Tibial artery (tissue), 4 donors: Measurements from ENCODE around the gene GATB.

Experiments used
- DNase-seq, 2 donors: peaks; one replicate each; pipeline ENCODE4 v3.0.0-alpha.2; 2019
- H3K27ac ChIP-seq, 2 donors: fragments of 200-600 bp; sonication (generic) in 1 of 2; 1 replicate in 1 of 2; 2 replicates in 1 of 2; pipeline ENCODE4 v1.5.1; 2018 to 2019; ENCODE audit warnings: mild to moderate bottlenecking in 1 of 2
- H3K27me3 ChIP-seq, 2 donors: fragments of 200-600 bp; sonication (generic) in 1 of 2; one replicate each; pipeline versions ENCODE4 v1.5.1 to v1.6.0; 2016 to 2019
- H3K36me3 ChIP-seq, 3 donors: fragments of 200-600 bp; sonication (generic) in 2 of 3; one replicate each; pipeline ENCODE4 v1.5.1; 2016 to 2019; ENCODE audit warnings: mild to moderate bottlenecking in 2 of 3
- H3K4me1 ChIP-seq, 4 donors: fragments of 200-600 bp; sonication (generic) in 2 of 4; 1 replicate in 3 of 4; 2 replicates in 1 of 4; pipeline ENCODE4 v1.5.1; 2016 to 2019
- H3K4me3 ChIP-seq, 2 donors: fragments of 200-600 bp; sonication (generic) in 1 of 2; 1 replicate in 1 of 2; 2 replicates in 1 of 2; pipeline ENCODE4 v1.5.1; 2018 to 2019; ENCODE audit warnings: mild to moderate bottlenecking in 2 of 2
- H3K9me3 ChIP-seq, 3 donors: fragments of 200-600 bp; sonication (generic) in 1 of 3; one replicate each; pipeline ENCODE4 v1.5.1; 2016 to 2019
- CTCF ChIP-seq, 2 experiments: fragments of 200-600 bp in 1 of 2; fragments of 450-650 bp in 1 of 2; IDR thresholded peaks; one replicate each; pipeline ENCODE4 v1.5.1; 2017 to 2019; ENCODE audit warnings: antibody characterized with exemption in 2 of 2, mild to moderate bottlenecking in 1 of 2, moderate library complexity in 1 of 2
- intact Hi-C: fragments of 100-400 bp; cut with DNase I; formaldehyde crosslinking; loops from one replicate; pipeline ENCODE4 v1.15.0; 2023; ENCODE audit warnings: low total_unique reads

The GATB gene

GRCh38 chr4:151692821-151693673 is 67.8 kb downstream of the GATB start:
- H3K27ac ChIP-seq, result no peak overlapping the region
- intact Hi-C loops, result no loop called here
- H3K36me3 ChIP-seq, result peaks cover 6 to 25% (median 10%) of the 10 kb centered on the region in 3 donors
- no peaks in the 10 kb centered on the region for H3K9me3 ChIP-seq
- no peak for DNase-seq
- no peaks in the 10 kb centered on the region for H3K4me1 ChIP-seq
- no peaks in the 10 kb centered on the region for H3K27me3 ChIP-seq
- no peak overlapping the region for H3K4me3 ChIP-seq
- no peak for TF ChIP-seq CTCF (IDR thresholded peaks at IDR 0.05)

GRCh38 chr4:151692443-151692782 is 68.4 kb downstream of the GATB start:
- no peak overlapping the region for H3K4me3 ChIP-seq
- H3K27ac ChIP-seq, result no peak overlapping the region
- intact Hi-C loops, result no loop called here
- H3K9me3 ChIP-seq, result no peaks in the 10 kb centered on the region
- no peaks in the 10 kb centered on the region for H3K4me1 ChIP-seq
- no peak for DNase-seq
- H3K27me3 ChIP-seq, result no peaks in the 10 kb centered on the region
- peaks cover 6 to 29% (median 13%) of the 10 kb centered on the region in 3 donors for H3K36me3 ChIP-seq
- TF ChIP-seq CTCF (IDR thresholded peaks at IDR 0.05), result no peak

GRCh38 chr4:151691639-151692442 is 69.0 kb downstream of the GATB start:
- no peak for TF ChIP-seq CTCF (IDR thresholded peaks at IDR 0.05)
- Histone ChIP-seq H3K27ac (no peak overlapping the region), H3K36me3 (peaks cover 6 to 29% (median 8%) of the 10 kb centered on the region in 3 donors), H3K9me3 (no peaks in the 10 kb centered on the region), H3K27me3 (no peaks in the 10 kb centered on the region), H3K4me3 (no peak overlapping the region), H3K4me1 (no peaks in the 10 kb centered on the region)
- intact Hi-C loops, result no loop called here
- DNase-seq, result no peak

- H3K4me1 ChIP-seq, result no peaks in the 10 kb centered on the region
- no peak overlapping the region for H3K4me3 ChIP-seq
- no peaks in the 10 kb centered on the region for H3K27me3 ChIP-seq
- intact Hi-C loops, result no loop called here
- H3K27ac ChIP-seq, result no peak overlapping the region
- H3K36me3 ChIP-seq, result peaks cover 5 to 29% (median 6%) of the 10 kb centered on the region in 3 donors
- TF ChIP-seq CTCF (IDR thresholded peaks at IDR 0.05), result no peak
- no peak for DNase-seq
- no peaks in the 10 kb centered on the region for H3K9me3 ChIP-seq
Measured at GRCh38 chr4:151690876-151691275, 69.9 kb downstream of the GATB start.

GRCh38 chr4:151690164-151690870 is 70.5 kb downstream of the GATB start:
- H3K27me3 ChIP-seq, result no peaks in the 10 kb centered on the region
- peaks cover 5 to 28% (median 5%) of the 10 kb centered on the region in 3 donors for H3K36me3 ChIP-seq
- TF ChIP-seq CTCF (IDR thresholded peaks at IDR 0.05), result no peak
- no peak overlapping the region for H3K27ac ChIP-seq
- DNase-seq, result no peak
- H3K4me1 ChIP-seq, result no peaks in the 10 kb centered on the region
- no peaks in the 10 kb centered on the region for H3K9me3 ChIP-seq
- intact Hi-C loops, result no loop called here
- no peak overlapping the region for H3K4me3 ChIP-seq
